SKM-1 (cell line): ENCODE data around the gene UNC79.

Experiments
- DNase-seq: peaks from one replicate; lab custom pipeline; 2025; ENCODE audit not compliant: unreplicated experiment; lab: John Stamatoyannopoulos, UW

The UNC79 gene

GRCh38 chr14:93655078-93655750 is 224.5 kb downstream of the UNC79 start:
- no peak for DNase-seq

DNA sequence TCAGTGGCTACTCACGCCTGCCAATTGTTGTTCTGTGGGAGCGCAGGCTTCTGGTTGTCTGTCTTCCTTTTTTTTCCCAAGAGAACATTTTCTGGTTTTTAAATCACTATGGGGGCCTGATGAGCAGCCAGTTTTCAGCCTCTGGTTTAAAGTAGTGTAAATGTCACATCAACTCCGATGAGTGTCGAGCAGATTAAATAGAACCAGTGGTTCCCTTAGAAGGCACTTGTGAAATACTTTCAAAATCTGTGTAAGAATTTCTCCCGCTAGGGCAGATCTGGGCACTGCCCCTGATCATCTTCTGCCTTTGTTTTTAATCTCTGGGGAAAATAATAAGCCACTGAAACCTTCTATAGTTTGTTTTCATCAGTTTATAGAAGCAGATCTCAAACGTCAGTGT is 227.1 kb downstream of the UNC79 start:
- DNase-seq: no peak

GRCh38 chr14:93663317-93663716 is 232.6 kb downstream of the UNC79 start:
- DNase-seq: no peak

GRCh38 chr14:93665169-93665568 is 234.4 kb downstream of the UNC79 start:
- no peak for DNase-seq

GRCh38 chr14:93669632-93670031 is 238.9 kb downstream of the UNC79 start:
- DNase-seq: no peak

DNA sequence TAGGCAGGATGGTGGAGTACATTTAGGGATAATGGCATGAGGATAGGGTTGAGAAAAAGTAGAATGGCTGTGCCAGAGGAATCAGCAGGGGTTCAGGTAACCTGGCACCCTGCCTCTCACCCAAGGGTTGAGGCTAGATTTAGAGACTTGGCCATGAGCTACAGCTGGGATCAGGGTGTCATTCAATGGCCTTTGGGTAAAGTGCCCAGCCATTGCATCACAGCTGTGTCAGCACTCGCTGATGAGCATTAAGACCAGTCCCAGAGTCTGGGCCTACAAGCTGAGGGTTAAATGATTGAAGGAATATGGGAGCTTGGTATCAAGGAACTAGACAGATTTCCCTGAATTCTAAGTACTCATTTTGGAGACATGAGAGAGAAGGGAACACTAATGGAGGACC is 243.6 kb downstream of the UNC79 start:
- no peak for DNase-seq

GRCh38 chr14:93675651-93676050 is 244.9 kb downstream of the UNC79 start:
- DNase-seq: no peak

DNA sequence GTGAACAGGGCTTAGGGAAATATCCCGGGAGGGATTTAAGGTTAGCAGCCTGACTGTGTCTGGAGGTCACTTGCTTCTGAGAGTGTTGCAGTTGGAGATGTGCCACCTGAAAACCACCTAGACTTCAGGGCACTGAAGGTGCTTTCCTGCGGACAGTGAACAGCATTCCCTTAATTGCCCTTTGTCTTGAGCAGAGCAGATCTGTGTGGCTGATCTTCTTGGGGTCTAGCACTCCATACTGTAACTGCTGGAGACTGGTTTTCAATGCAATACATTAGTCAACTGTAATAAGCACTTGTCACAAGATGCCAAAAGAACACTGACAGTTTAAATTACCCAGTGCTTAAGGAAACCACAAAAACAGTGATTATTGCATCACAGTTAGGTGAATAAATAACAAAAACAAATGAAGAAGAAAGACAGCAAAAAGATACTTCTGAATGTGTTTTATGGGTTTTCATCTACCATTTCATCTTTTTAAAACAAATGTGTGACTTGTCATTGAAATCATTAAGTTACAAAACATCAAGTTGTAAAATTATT is 245.7 kb downstream of the UNC79 start:
- DNase-seq: no peak

- no peak for DNase-seq
Observed at GRCh38 chr14:93682459-93682858, 251.7 kb downstream of the UNC79 start.

- DNase-seq: no peak
Observed at GRCh38 chr14:93683226-93683625, 252.5 kb downstream of the UNC79 start.

- no peak for DNase-seq
Observed at GRCh38 chr14:93685121-93685895, 254.6 kb downstream of the UNC79 start.

- DNase-seq: no peak
Observed at GRCh38 chr14:93686268-93686667, 255.5 kb downstream of the UNC79 start.

- no peak for DNase-seq
Observed at GRCh38 chr14:93688239-93688666, 257.5 kb downstream of the UNC79 start.

GRCh38 chr14:93688820-93689219 is 258.1 kb downstream of the UNC79 start:
- no peak for DNase-seq

- no peak for DNase-seq
Observed at GRCh38 chr14:93690146-93690545, 259.4 kb downstream of the UNC79 start.

DNA sequence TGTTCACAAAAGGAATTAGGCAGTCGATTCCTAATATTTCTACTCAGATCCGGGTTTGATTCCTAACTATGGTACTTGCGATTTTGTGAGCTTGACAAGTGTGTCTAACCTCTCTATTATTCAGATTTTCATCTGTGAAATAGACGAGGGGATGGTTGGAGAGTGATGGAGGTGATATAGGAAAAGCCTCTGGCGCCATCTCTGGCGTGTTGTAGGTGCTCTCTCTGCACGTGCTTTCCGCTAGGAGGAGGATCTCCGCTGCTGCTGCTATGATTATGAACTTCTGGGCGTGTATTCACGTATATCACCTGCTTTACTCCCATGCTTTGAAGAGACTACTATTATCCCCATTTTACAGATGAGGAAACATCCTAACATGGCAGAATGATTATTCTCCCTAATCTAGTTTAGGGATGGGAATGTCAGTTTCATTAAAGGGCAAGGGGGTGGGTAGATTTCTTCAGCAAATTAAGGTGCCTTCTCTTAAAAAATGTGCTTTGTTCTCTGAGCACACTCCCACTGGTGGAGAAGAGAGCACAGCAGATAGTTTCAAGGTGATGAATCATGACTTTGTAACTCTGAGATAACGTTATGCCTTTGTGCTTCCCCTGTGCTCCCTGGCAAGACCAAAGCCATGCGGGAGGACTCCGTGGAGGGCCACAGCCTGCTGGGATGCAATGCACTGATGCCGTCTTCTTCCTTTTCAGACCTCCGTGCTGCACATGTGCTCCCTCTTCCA is 260.5 kb downstream of the UNC79 start:
- DNase-seq: no peak

GRCh38 chr14:93693914-93694313 is 263.2 kb downstream of the UNC79 start:
- no peak for DNase-seq

GRCh38 chr14:93700928-93701327 is 270.2 kb downstream of the UNC79 start:
- no peak for DNase-seq

DNA sequence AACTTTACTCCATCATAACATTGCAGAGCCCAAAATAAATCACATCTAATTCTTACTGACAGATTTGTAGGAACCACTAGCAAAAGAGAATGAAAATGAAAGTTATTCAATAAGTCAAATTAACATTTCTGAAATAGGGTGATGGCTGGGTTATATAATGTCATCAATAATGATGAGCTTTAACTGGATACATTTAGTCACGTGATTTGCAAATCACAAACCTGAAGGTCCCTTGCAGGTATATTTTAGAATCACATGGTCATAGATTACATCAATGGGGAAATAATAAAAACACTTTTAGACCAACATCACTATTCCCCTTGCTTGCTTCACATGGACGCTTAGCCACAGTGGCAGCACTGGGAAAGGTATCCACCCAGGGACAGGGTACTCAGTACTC is 270.8 kb downstream of the UNC79 start:
- no peak for DNase-seq

GRCh38 chr14:93702946-93703345 is 272.2 kb downstream of the UNC79 start:
- DNase-seq: no peak

DNA sequence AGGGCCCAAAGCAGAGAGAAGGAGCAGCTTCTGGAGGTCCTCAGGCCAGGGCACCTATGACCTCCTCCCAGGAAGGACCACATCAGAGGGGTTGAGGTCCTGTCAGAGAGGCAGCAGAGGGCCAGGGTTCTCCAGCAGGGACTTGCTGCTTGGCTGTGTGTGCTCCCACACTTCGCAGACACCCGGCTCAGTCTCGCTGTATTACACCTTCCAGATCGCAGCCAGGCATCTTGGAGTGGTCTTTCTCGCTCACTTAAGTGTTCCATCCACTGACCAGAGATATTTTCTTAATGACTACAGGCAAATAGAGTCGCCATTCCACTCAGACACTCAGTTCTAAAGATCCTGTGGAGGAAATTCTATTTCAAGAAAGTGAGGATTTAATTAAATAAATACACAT is 273.2 kb downstream of the UNC79 start:
- no peak for DNase-seq
